Calu3 (cell line): ENCODE measurements around the gene EXOC7. TPM values are rescaled to one million over a fixed set of nuclear protein-coding genes. Genes with fewer than 3 reads are reported as not detected.
A peak's percentile ranks its signal among the peaks of the same experiment; 100 is the strongest.

Experiments used
- BruUV-seq: library from RNA; stranded (reverse); fragments of 400-500 nt; replicated peaks from 2 replicates; lab custom pipeline; 2021; lab: Mats Ljungman, UMichigan
- CTCF ChIA-PET: fragments of 300-600 bp; sonication (Branson Sonifier 250); formaldehyde crosslinking; loops from one replicate; lab custom pipeline; 2022; ENCODE audit warnings: antibody characterized with exemption; lab: Charles Lee
- DNase-seq: peaks from one replicate; pipeline ENCODE4 v3.0.0; 2022
- H3K27ac Mint-ChIP-seq: one replicate; pipeline ENCODE4 v1.8.0; 2022; ENCODE audit warnings: mixed read lengths; ENCODE audit not compliant: unreplicated experiment
- H3K27me3 Mint-ChIP-seq: one replicate; pipeline ENCODE4 v1.8.0; 2022; ENCODE audit warnings: mixed read lengths; ENCODE audit not compliant: unreplicated experiment
- H3K36me3 Mint-ChIP-seq: one replicate; pipeline ENCODE4 v1.8.0; 2022; ENCODE audit warnings: mild to moderate bottlenecking, moderate library complexity, mixed read lengths; ENCODE audit not compliant: insufficient read depth, unreplicated experiment
- H3K4me1 Mint-ChIP-seq: one replicate; pipeline ENCODE4 v1.8.0; 2022; ENCODE audit warnings: mild to moderate bottlenecking, low read depth, mixed read lengths; ENCODE audit not compliant: unreplicated experiment
- H3K4me3 Mint-ChIP-seq: one replicate; pipeline ENCODE4 v1.8.0; 2022; ENCODE audit warnings: mild to moderate bottlenecking, low read depth, moderate library complexity, mixed read lengths; ENCODE audit not compliant: unreplicated experiment
- H3K9me3 Mint-ChIP-seq: one replicate; pipeline ENCODE4 v1.8.0; 2022; ENCODE audit warnings: low read depth, mixed read lengths; ENCODE audit not compliant: unreplicated experiment
- intact Hi-C: fragments of 100-400 bp; cut with micrococcal nuclease; formaldehyde crosslinking; loops from one replicate; pipeline ENCODE4 v1.10.0; 2022; ENCODE audit not compliant: unreplicated experiment
- total RNA-seq: library from RNA; stranded (reverse); gene quantifications from 2 replicates; pipeline ENCODE4 v1.2.3, GENCODE V29; 2022
- TF ChIP-seq, protein P1 (sequence below): fragments of 200-600 bp; IDR thresholded peaks from one replicate; pipeline ENCODE4 v1.8.0; 2022; ENCODE audit warnings: antibody characterized with exemption; ENCODE audit not compliant: unreplicated experiment

EXOC7 gene
- total RNA-seq, 1 experiment from 2014 or later, result 122 TPM

DNA sequence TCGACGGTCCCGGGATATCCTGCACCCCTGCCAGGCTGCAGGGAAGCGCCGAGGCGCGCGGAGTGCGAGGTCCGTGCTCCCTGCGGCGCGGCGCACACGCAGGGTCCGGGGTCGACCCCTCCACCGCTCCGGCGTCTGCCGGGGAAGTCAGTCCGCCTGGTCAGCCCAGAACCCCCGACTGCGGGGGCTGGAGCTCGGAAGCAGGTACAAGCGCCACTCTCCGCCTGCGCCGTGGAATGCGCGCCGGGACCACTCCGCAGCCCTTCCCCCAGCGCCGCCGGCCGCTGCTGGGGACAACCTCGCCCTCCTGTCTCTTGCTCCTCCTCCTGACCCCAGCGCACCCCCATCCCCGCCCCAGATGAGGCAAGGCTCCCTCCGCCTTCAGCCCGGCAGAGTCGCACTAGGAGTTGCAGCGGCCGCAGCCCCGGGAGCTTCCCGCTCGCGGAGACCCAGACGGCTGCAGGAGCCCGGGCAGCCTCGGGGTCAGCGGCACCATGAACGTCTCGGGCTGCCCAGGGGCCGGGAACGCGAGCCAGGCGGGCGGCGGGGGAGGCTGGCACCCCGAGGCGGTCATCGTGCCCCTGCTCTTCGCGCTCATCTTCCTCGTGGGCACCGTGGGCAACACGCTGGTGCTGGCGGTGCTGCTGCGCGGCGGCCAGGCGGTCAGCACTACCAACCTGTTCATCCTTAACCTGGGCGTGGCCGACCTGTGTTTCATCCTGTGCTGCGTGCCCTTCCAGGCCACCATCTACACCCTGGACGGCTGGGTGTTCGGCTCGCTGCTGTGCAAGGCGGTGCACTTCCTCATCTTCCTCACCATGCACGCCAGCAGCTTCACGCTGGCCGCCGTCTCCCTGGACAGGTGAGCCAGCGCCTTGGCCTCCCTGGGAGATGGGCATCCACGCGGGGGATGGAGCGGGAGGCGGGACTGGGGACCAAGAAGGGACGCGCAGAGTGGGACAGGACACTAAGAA lies 28.9 kb downstream of the EXOC7 start, which contains the start of gene GALR2:
TSS of gene GALR2 (plus strand) at position 392 of the 974 bp plus-strand sequence. CDS start at position 495, 103 bp downstream.
- Mint-ChIP-seq H3K4me1 (peaks cover 11% of the 10 kb centered on the region), H3K27ac (no peak within 1 kb of the TSS), H3K27me3 (peaks cover 55% of the 10 kb centered on the region), H3K9me3 (no peaks in the 10 kb centered on the region), H3K36me3 (peaks cover 48% of the 10 kb centered on the region), H3K4me3 (peak within 1 kb of the TSS; percentile 64)
- no TSS peak for BruUV-seq
- DNase-seq, result no peak
- intact Hi-C loops, result loop anchor here (5.0 kb wide), 1 partner anchor 47 kb away; the partner anchor contains the start of gene EVPL
- CTCF ChIA-PET, result interaction anchor here (0.5 kb wide), 1 partner anchor 33 kb away, joined by 4 read pairs; no protein-coding TSS in a partner anchor
- TF ChIP-seq, protein P1, sequence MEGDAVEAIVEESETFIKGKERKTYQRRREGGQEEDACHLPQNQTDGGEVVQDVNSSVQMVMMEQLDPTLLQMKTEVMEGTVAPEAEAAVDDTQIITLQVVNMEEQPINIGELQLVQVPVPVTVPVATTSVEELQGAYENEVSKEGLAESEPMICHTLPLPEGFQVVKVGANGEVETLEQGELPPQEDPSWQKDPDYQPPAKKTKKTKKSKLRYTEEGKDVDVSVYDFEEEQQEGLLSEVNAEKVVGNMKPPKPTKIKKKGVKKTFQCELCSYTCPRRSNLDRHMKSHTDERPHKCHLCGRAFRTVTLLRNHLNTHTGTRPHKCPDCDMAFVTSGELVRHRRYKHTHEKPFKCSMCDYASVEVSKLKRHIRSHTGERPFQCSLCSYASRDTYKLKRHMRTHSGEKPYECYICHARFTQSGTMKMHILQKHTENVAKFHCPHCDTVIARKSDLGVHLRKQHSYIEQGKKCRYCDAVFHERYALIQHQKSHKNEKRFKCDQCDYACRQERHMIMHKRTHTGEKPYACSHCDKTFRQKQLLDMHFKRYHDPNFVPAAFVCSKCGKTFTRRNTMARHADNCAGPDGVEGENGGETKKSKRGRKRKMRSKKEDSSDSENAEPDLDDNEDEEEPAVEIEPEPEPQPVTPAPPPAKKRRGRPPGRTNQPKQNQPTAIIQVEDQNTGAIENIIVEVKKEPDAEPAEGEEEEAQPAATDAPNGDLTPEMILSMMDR, result no peak

DNA sequence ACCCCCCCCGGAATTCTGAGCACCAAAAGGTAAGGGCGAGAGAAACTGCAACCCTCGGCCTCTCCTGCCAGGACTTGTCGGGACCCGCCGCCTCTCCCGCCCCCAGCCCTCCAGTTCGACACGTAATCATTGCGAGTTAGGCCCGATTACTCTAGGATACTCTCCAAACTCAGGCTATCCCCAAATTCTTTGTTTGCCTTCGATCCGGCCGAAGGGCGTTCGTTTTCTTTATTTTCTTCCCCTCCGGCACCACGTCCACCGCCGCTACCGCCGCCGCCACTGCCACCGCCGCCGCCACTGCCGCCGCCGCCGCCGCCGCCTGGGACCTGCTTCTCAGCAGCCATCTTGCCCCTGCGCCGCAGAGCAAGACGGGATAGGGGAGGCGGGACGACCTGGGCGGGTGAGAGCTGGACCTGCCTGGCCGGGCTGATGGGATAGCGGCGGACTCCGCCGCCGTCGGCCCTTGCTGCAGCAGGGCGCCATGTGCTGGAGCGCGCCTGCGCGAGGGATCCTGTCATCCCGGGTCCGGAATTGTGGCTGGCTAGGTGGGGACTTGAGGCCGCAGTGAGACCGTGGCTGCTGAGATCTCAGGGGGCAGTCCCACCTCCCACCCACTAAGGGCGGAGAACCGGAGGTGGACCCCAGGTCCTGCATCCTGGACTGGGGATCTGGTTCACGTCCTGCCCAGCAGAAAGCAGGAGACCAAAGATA lies 31.3 kb downstream of the EXOC7 start, which contains the start of gene SRP68:
TSS of gene SRP68 (minus strand) at position 370 of the 711 bp plus-strand sequence. CDS start at position 344, 26 bp downstream.
- CTCF ChIA-PET, result interaction anchor here (1.4 kb wide), 1 partner anchor 58 kb away, joined by 4 read pairs; no protein-coding TSS in a partner anchor

DNA sequence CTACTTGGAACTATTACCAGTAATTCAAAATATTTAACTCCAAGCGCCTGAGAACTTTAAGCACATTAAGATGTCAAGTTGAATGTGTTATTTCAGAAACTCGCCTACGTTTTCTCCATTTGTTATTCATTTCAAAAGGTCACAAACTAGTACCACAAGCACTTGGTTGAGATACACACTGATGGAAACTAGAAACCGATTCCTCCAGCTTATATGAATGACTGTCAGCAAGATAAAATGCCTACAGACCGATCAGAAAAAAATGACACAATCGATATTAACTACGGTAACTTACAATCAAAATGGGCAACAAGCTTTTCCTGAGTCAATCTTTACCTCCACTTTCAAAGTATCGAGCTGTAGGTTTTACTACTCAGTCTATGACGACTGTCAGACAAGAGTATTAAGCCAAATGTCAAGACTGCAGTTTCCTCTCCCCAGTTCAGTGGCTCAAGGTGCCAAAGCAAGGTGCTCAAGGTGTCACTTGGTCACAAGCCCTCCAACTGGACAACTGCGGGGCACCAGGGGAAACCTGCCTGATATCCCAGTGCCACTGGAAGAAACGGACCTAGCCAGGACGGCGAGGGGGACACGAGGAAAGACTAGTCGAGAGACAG lies 31.9 kb downstream of the EXOC7 start:
- TSS peak; percentile 67 for BruUV-seq
- peaks cover 49% of the 10 kb centered on the region for H3K36me3 Mint-ChIP-seq
- CTCF ChIA-PET, result interaction anchor here (0.6 to 1.4 kb wide), 2 partner anchors 57 to 168 kb away, joined by 3 to 4 read pairs; no protein-coding TSS in a partner anchor
- intact Hi-C loops, result loop anchor here (5.0 kb wide), 1 partner anchor 44 kb away; the partner anchor contains the start of gene EVPL
- H3K27me3 Mint-ChIP-seq, result peaks cover 25% of the 10 kb centered on the region
- H3K27ac Mint-ChIP-seq, result peak overlapping the region; percentile 73
- peak overlapping the region; percentile 87 for H3K4me3 Mint-ChIP-seq
- peaks cover 11% of the 10 kb centered on the region for H3K4me1 Mint-ChIP-seq
- H3K9me3 Mint-ChIP-seq, result no peaks in the 10 kb centered on the region
- TF ChIP-seq, protein P1, result no peak
- no peak for DNase-seq

More for the DNA sequence above, 31.3 kb downstream of the EXOC7 start, which contains the start of gene SRP68:
- Mint-ChIP-seq H3K4me3 (peak within 1 kb of the TSS; percentile 87), H3K4me1 (peaks cover 11% of the 10 kb centered on the region), H3K27ac (peak within 1 kb of the TSS; percentile 73), H3K36me3 (peaks cover 44% of the 10 kb centered on the region), H3K27me3 (peaks cover 31% of the 10 kb centered on the region), H3K9me3 (no peaks in the 10 kb centered on the region)
- no TSS peak for BruUV-seq
- TF ChIP-seq, protein P1, result no peak
- peak; percentile 95 for DNase-seq
- intact Hi-C loops, result loop anchor here (5.0 kb wide), 1 partner anchor 45 kb away; the partner anchor contains the start of gene EVPL
